Activated CD4-positive, alpha-beta T cell treated with anti-CD3 and anti-CD28 coated beads, Interleukin-2, amount 50 U/mL, for 4 hours (primary cell): ENCODE results near the gene REV3L.
A peak's percentile ranks its signal among the peaks of the same experiment; 100 is the strongest.
"Not testable (repeated sequence)": the region's sequence is repeated elsewhere in the genome, so short reads cannot be mapped to it uniquely, and the experiment has no call there.

Experiments used
- DNase-seq, 2 experiments: peaks; one replicate each; pipeline ENCODE4 v3.0.0-alpha.2; 2020

The REV3L gene

GRCh38 chr6:111283707-111284106, 199.3 kb downstream of the REV3L start:
- DNase-seq, result no peak

GRCh38 chr6:111282515-111282914, 200.5 kb downstream of the REV3L start:
- no peak for DNase-seq

- DNase-seq, result no peak
Observed at GRCh38 chr6:111280445-111280955, 202.5 kb downstream of the REV3L start.

GRCh38 chr6:111278731-111279130, 204.3 kb downstream of the REV3L start:
- no peak for DNase-seq

GRCh38 chr6:111277819-111278218, 205.2 kb downstream of the REV3L start:
- DNase-seq, result no peak

- no peak for DNase-seq
Observed at GRCh38 chr6:111276736-111277135, 206.3 kb downstream of the REV3L start.

GRCh38 chr6:111276335-111276734, 206.7 kb downstream of the REV3L start:
- DNase-seq, result no peak

GRCh38 chr6:111274593-111275217, 208.3 kb downstream of the REV3L start:
- DNase-seq, result no peak

GRCh38 chr6:111270121-111270520, 212.9 kb downstream of the REV3L start:
- DNase-seq, result no peak

- DNase-seq, result no peak
Observed at GRCh38 chr6:111269401-111269970, 213.5 kb downstream of the REV3L start.

- no peak for DNase-seq
Observed at GRCh38 chr6:111267764-111268333, 215.2 kb downstream of the REV3L start.

- no peak for DNase-seq
Observed at GRCh38 chr6:111266276-111266675, 216.7 kb downstream of the REV3L start.

- DNase-seq, result no peak
Observed at GRCh38 chr6:111265842-111266241, 217.2 kb downstream of the REV3L start.

- DNase-seq, result no peak
Observed at GRCh38 chr6:111263837-111264236, 219.2 kb downstream of the REV3L start.

- no peak for DNase-seq
Observed at GRCh38 chr6:111260570-111261298, 222.3 kb downstream of the REV3L start.

- peak; percentile 99 for DNase-seq
Observed at GRCh38 chr6:111259089-111259831, 223.8 kb downstream of the REV3L start.

- no peak for DNase-seq
Observed at GRCh38 chr6:111258615-111259088, 224.4 kb downstream of the REV3L start.

- DNase-seq, result no peak
Observed at GRCh38 chr6:111258010-111258409, 225.0 kb downstream of the REV3L start.

GRCh38 chr6:111256646-111257045, 226.4 kb downstream of the REV3L start:
- no peak for DNase-seq

GRCh38 chr6:111255838-111256237, 227.2 kb downstream of the REV3L start:
- DNase-seq, result not testable (repeated sequence)

- no peak for DNase-seq
Observed at GRCh38 chr6:111254779-111255166, 228.2 kb downstream of the REV3L start.

GRCh38 chr6:111254004-111254778, 228.8 kb downstream of the REV3L start:
- no peak for DNase-seq
